T1000 (cell line): Measurements from ENCODE around the gene SOBP.

Experiments used
- DNase-seq: peaks from one replicate; lab custom pipeline; 2025; ENCODE audit warnings: mixed read lengths; lab: John Stamatoyannopoulos, UW

Gene SOBP

DNA sequence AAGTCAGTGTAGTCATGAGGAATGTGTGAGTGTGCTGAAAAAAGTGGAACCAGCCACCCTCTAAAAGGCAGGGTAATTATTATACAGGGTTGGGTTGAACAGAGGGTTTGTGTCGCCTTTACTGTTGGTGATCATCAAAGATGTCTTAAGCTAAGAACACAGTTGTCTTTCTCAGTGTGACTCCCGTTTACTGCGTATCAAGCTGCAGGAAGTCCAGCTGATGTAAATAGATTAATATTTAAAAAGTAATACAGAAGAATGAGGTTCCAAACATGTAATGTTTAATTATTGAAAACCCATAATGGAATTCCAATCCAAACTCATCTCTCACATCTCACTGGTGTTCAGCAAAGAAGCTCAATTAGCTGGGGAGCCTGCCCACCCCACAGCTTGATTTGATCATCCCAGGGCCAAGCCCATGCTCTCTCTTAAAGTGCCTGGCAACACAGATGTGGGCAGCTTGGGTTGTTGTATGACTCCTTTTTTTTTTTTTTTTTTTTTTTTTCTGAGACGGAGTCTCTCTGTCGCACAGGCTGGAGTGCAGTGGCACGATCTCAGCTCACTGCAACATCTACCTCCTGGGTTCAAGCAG lies 127.5 kb downstream of the SOBP start:
- DNase-seq: no peak

DNA sequence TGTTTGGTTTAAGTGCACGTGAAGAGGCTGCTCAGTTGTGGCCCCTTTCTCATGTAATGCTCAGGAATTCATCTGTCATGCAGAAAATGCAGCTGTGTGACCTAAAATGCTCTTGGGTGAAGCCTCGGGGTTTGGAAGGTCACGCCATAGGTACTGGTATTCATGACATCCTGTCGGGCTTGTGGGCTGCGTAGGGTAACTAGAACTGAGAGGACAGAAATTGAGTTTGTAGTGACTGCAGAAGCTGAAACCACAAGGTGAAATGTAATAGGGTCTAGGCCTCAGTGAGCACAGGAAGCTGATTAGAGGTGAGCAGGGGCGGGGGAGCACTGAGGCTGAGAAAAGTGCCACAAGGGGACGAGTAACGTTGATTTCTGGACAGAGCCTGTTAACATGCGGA lies 128.8 kb downstream of the SOBP start:
- no peak for DNase-seq

DNA sequence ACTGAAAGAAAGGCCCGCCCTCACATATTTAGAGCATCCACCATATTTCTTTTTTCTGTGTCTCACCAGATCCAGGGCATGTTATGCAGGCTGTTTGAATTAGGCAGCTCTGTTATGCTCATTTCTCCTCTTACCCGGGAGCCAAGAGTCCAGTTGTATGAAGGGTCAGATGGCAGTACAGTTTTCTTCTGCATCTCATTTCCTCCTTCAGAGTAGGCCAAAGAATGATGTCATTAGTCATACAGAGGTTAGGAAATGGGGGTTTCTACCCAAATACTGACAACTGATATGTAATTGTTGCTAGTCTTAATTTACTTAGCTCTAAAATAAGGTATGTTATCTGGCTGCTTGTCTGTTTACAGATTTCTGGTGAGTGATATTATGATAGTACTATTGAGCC lies 130.8 kb downstream of the SOBP start:
- DNase-seq: no peak

DNA sequence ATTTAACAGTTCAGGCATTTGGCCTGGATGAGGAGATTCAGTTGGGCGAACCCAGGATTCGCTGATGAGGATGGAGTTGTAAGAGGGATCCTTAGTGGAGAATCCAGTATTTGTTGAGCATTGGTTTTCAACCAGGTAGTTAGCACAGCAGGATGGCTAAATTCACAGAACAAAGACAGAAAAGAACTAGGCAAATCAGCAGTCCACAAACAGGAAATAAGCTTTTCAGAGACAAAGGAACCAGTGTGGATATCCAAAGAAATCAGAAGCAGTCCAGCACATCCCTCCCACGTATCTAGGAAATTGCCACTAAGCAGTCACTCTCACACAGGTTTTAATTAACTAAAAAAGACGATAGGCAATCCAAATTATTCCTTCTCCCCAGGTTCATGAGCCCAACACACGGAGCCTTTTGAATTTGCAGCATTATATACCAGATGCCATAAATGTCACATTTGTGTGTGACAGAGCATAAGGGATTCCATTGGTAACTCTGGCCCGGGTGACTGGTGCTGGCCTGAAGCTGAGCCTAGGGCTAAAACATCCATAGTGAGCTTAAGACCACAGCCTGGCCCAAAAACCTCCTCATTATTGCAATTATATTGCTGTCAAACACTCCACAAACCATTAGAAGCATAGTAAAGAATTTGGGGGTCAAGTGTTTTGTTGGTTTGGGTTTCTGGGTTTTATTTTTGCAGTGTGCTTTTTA lies 131.5 kb downstream of the SOBP start:
- no peak for DNase-seq

DNA sequence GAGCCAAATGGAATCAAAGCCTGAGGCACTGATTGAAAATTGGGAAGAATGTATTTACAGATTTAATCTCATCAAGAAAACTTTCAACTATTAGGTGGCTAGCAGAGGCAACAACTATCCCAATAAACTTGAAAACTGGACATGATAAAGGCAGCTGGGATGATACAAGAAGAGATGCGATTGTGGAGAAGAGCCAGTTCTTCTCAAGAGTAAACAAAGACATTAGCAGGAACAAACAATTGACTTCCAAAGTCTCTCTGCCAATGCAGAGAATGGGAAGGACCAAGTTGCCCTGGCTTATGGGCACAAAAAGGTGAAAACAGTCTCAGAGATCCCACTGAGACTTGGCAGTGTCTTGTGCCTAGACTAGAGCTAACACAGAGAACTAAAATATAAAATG lies 132.4 kb downstream of the SOBP start:
- DNase-seq: no peak

DNA sequence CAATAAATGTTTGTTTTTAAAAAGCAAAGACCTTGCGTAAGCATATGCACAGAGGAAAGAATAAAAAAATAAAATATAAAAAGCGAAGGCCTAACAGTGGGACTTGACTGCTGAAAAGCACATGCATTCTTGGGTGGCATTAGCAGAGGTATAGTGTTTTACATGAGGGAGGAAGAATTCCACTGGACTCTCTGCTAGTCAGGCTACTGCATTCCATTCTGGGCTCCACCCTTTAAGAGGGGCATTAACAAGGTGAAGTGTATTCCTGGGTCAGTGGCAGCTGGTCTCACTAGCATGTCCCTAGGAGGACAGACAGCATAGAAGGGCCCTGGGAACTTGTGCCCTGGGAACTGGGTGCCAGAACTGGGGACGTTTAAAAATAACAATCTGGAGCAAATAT lies 134.1 kb downstream of the SOBP start:
- DNase-seq: no peak

DNA sequence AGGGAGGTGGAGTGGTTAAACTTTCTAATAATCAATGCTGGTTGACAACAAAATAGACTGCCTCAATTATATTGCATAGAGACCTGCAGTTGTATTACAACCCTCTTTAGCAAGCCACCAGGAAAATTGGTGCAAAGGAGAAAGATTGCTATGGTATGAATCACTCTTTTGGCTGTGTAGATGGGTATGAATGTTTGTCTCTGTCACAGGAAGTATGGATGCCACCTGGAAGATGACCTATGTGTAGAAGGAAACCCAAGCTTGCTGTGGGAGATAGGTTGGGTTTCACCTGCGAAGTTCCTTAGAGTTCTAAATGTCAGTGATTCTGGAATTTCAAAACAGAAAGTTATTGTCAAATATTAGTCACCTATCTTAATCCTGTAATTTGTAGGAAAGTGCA lies 134.6 kb downstream of the SOBP start:
- no peak for DNase-seq

DNA sequence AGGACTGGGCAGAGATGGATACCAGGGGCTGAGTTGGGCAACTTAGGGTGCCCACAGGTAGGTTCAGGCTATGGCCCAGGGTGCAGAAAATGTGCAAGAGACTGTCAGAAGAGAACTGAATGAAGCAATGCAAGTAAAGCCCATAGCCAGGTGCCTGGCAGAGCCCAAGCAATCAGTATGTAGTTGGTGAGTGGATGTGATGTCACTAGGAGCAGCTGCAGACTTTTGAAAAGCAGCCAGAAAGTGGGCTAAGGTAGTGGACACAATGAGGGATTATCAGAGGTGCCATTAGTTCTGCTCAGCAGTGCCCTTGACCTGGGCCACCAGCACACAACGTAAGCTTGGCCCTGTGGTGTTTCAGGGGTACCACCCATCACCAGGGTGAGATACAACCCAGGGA lies 135.3 kb downstream of the SOBP start:
- no peak for DNase-seq

DNA sequence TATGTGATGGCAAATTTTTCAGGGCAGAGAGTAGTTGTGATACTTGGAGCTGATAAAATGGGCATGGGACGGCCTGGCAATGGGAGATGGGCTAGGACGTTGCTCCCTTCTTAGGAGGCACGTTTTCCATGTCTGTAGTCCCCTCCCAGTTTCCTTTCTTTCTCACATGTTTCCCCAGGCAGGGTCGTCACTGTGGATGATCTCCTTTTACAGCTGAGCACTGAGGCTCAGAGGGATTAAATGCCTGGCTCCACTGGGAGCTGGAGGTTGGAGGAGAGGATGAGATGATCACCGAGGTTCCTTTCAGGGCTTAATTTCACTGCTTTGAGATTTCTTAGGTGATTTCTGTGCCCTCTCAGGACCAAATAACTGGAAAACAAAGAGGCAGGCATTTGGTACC lies 136.7 kb downstream of the SOBP start:
- DNase-seq: no peak

DNA sequence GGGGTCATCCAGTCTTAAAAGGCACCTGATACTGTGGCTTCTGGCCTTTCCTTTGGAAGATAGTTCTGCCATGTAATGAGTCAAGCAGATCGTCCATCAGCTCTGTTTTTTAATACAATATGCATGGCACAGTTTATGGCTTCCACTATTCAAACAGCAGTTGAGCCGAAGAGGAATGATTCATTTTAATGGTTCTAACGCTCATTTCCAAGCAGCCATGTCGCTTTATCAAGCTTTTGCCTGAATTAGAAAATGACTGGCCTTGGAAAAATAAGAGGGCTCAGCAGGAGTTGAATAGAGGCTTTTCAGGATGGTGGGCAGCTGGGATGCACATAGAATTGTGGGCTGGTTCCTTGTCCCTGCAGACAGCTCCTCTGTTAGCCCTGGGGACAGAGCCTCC lies 138.1 kb downstream of the SOBP start:
- DNase-seq: no peak

DNA sequence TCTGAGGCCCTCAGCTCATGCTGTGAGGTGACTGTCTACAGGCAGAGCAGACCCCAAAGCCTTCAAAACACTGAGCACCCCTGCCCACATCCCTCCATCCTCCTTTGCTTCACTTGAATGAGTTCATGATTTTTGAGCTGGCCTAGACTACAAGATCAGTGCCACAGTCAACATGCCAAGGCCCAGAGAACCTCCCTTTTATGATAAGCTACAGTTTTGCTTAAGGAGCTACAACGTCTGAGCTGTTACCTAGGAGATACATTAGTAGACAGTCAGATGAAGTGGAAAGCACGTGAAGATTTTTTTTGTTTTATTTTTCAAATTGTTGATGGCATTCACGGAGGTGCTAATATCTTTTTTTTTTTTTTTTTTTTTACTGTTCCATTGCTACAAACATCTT lies 139.0 kb downstream of the SOBP start:
- DNase-seq: no peak

DNA sequence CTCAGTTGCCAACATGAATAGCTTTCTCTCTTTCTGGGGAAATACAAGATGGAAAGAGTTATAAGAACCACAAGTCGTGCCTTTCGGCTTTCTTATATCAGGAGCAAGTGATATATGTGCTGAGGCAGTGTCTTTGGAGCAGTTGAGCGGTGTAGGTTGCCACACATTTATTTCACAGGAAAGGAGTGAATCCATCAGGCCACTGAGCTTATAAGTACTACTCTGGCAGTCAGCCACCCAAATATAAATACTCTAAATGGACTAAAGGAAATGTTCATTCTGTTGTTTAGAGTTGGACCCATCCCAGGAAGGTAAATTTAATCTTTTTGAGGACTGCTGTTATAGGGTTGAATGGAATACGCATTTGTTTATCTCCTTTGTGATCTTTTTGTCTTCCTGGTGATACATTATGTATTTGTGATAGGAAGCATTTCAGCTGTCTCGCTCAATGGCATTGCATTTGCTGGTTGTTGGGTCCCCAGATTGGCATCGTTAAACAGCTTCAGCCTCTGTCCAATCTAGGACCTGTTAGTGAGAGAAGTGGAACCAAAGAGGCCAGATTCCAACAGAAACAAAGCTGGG lies 139.7 kb downstream of the SOBP start:
- no peak for DNase-seq

DNA sequence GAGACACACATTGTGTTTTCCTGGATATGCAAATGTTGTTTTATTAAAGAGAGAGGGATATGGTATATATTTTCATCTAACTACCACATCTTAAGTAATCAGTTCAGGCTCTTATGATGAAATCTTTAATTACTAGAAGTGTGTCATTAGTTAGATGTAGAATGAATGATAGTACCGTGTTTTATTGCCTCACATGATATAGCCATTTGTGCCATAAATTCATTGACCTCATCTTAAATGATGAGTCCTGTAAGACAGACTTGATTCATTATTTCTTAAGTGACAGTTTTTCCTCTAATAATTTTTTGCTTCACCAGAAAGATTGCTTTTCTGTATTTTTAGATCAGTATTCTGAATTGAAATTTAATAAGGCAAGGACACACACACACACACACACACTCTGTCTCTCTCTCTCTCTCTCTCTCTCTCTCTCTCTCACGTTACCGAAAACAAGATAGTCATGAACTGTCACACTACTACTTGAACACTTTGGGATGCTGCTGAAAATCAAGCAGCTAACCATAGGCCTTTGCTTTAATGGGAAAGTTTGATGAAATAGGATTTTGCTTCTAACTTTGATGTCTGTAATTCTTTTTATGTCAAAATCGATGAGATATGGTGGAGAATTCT lies 140.5 kb downstream of the SOBP start:
- DNase-seq: no peak

DNA sequence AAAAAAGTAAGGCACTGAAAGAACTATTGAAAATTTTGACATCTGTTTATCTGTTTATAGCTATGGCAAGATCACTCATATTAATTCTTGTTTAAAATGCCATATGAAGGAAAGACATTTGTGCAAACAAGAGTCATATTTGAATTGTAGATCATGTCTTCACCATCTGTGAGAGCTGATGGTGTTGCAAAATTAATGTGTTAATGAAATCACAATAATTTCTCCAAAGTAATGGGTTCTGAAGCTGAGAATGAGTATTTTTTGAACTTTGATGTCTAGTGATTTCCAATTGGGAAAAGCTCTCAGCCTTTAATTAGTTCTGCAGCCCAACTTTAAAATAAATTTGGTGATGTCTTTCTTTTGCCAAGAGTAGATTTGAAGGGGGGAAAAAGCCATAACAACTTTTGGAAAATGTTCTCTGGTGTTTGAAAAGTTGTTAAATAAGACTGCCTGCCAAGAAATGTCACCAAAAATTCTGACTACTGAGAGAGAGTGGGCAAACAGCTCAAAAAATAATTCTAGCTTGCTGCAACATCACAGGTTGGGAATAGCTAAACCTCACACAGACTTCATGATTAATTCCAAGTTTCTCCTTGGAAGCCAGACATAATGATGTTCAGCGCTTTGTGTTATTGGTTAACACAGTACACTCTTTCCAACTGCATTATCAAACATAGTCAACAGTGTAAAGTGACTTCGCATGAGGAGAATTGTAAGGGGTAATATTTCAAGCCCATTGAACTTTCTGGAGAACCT lies 142.6 kb downstream of the SOBP start:
- DNase-seq: no peak

DNA sequence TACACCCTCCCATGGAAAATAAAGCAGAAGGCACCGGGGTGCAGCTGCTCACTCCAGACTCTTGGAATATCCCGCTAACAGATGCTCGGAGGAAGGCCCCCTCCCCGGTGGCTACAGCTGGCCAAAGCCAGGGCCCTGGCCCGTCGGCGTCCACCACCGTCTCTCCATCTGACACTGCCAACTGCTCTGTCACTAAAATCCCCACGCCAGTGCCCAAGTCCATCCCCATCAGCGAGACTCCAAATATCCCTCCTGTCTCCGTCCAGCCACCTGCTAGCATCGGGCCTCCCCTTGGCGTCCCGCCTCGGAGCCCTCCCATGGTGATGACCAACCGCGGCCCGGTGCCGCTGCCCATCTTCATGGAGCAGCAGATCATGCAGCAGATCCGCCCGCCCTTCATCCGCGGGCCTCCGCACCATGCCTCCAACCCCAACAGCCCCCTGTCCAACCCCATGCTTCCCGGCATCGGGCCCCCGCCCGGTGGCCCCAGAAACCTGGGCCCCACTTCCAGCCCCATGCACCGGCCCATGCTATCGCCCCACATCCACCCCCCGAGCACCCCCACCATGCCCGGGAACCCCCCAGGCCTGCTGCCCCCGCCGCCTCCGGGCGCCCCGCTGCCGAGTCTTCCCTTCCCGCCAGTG lies 143.9 kb downstream of the SOBP start:
- no peak for DNase-seq

DNA sequence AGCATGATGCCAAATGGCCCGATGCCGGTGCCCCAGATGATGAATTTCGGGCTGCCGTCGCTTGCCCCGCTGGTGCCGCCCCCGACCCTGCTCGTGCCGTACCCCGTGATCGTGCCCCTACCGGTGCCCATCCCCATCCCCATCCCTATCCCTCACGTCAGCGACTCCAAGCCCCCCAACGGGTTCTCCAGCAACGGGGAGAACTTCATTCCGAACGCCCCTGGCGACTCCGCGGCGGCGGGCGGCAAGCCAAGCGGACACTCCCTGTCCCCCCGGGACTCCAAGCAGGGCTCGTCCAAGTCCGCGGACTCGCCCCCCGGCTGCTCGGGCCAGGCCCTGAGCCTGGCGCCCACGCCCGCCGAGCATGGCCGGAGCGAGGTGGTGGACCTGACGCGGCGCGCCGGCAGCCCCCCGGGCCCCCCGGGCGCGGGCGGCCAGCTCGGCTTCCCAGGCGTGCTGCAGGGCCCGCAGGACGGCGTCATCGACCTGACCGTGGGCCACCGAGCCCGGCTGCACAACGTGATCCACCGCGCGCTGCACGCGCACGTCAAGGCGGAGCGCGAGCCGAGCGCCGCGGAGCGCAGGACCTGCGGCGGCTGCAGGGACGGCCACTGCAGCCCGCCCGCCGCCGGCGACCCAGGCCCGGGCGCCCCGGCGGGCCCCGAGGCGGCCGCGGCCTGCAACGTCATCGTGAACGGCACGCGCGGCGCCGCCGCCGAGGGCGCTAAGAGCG lies 144.6 kb downstream of the SOBP start:
- DNase-seq: no peak

DNA sequence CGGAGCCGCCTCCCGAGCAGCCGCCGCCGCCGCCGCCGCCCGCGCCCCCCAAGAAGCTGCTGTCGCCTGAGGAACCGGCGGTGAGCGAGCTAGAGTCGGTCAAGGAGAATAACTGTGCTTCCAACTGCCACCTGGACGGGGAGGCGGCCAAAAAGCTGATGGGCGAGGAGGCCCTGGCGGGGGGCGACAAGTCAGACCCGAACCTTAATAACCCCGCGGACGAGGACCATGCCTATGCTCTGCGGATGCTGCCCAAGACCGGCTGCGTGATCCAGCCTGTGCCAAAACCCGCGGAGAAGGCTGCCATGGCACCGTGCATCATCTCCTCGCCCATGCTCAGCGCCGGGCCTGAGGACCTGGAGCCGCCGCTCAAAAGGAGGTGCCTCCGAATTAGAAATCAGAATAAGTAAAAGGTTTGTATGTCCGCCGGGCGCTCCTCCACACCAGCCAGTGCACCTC lies 145.2 kb downstream of the SOBP start:
- DNase-seq: no peak

DNA sequence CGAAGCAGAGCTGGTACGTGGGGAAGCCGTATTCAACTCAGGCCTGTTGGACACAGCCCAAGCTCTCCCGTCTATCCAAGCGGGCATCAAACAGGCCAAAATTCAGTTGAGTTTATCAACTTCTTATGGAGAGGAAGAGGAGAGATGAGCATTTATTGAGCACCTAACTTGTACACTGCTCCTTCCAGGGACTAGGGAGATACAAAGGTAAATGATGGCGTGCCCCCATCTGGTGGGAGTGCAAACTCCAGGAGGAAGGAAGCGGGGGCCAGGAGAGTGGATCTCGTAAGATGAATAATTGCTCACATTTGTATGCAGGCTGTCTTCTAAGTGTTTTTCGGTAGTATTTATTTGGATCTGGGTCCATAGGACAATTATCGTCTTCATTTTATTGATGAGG lies 146.6 kb downstream of the SOBP start:
- no peak for DNase-seq

DNA sequence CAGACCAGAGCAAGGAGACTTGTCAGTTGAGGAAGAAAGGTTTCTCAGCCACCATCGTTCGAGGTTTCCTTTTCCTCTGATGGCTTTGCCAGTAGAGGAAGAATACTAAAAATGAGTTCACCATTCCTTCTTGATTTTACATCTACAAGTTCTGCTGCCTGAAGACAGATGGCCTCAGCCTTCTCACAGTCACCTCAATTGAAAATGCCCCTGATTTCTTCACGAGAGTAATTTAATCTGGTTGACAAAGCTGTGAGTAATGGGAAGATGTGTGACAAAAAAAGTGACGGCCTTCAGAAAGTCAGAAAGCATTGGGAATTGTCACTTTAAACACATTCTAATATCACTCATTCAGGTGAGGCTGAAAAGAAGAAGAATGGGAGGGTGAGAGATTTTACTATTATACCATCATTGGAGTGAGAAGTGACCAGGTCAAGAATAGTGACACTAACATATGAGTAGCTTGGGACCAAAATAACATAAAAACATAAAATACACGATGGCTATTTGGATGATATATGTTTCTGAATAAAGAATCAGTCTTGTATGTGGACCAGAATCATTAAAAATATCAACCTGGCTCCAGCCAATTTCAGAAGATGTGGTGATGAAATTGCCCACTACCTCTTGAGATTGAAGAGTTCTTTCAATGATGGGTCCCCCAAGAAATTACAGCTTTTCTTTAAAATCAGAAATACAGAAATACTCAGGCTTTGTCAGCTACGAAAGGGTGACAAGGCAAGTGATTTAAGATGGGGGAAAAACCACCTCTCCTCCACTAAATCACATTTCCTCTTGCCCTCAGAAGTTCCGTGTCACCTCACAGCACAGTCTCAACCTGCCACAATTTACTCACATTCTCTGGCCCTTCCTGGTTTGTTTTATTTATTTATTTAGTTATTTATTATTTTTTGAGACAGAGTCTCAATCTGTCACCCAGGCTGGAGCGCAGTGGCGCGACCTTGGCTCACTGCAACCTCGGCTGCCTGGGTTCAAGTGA lies 147.7 kb downstream of the SOBP start:
- no peak for DNase-seq

DNA sequence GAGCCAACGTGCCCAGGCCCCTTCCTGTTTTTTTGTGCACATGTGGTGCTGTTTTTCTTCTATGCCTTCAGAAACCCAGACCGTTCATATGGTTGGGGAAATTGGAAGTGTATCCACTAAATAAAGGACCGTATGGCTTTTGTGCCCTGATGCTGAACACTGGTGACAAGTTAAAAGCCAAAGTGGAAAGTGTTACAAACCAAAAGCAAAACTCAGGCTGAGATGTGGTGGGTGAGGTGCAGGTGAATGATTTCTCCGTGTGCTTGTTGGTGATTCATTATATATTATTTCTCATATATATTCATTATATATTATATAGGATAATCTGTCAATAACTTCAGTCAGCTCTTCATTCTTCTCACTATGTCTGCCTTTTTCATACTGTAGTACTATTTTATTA lies 148.6 kb downstream of the SOBP start:
- DNase-seq: no peak
